Activated CD4-positive, alpha-beta T cell treated with anti-CD3 and anti-CD28 coated beads, Interleukin-2, amount 10 ng/mL, durations not matched to agents 24 days and 14 days (primary cell): Measurements from ENCODE around the gene GTF2I. TPM values are rescaled to one million over a fixed set of nuclear protein-coding genes. Genes with fewer than 3 reads are reported as not detected.
A peak's percentile ranks its signal among the peaks of the same experiment; 100 is the strongest.
"Not testable (repeated sequence)": the region's sequence is repeated elsewhere in the genome, so short reads cannot be mapped to it uniquely, and the experiment has no call there.

Experiments
- DNase-seq: peaks from one replicate; pipeline ENCODE4 v3.0.0; 2022
- H3K27ac Mint-ChIP-seq: one replicate; pipeline ENCODE4 v1.8.0; 2022; ENCODE audit warnings: mild to moderate bottlenecking, mixed read lengths
- H3K27me3 Mint-ChIP-seq: one replicate; pipeline ENCODE4 v1.8.0; 2022; ENCODE audit warnings: mixed read lengths
- H3K36me3 Mint-ChIP-seq: one replicate; pipeline ENCODE4 v1.8.0; 2022; ENCODE audit warnings: low read depth, mild to moderate bottlenecking, mixed read lengths
- H3K4me1 Mint-ChIP-seq: one replicate; pipeline ENCODE4 v1.8.0; 2021; ENCODE audit warnings: mixed read lengths
- H3K4me3 Mint-ChIP-seq: one replicate; pipeline ENCODE4 v1.8.0; 2022; ENCODE audit warnings: mild to moderate bottlenecking, moderate library complexity, mixed read lengths
- H3K9me3 Mint-ChIP-seq: one replicate; pipeline ENCODE4 v1.8.0; 2021; ENCODE audit warnings: mixed read lengths
- intact Hi-C: fragments of 100-400 bp; cut with micrococcal nuclease; formaldehyde crosslinking; loops from one replicate; pipeline ENCODE4 v1.15.1; 2023
- total RNA-seq: library from RNA; stranded (reverse); gene quantifications from 2 replicates; pipeline ENCODE4 v1.2.3, GENCODE V29; 2022

The GTF2I gene
- total RNA-seq, 1 donor from 2014 or later: 189 TPM

DNA sequence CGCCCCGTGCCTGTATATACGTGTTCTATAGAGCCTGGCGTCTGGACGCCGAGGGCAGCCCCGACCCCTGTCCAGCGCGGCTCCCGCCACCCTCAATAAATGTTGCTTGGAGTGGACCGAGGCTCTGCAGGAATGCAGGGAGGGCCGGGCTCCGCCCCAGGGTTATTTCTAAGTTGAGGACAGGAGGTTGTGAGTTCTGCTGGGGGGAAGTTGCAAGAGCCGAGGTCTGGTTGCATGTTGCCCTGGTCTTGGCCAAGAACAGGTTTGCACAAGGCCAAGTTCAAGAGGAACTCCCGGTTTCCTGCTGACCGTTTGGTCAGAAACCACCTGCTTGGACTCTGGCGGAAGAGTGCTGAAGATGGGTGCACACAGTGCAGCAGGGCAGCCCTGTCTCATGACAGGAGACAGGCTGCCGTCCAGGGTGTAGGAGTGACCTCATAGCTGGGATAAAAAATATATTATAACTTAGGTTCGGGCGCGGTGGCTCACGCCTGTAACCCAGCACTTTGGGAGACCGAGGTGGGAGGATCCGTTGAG, 131.8 kb downstream of the GTF2I start:
- H3K27ac Mint-ChIP-seq, H3K36me3 Mint-ChIP-seq, DNase-seq, H3K4me1 Mint-ChIP-seq, intact Hi-C loops, H3K9me3 Mint-ChIP-seq, H3K27me3 Mint-ChIP-seq, H3K4me3 Mint-ChIP-seq: not testable (repeated sequence)

DNA sequence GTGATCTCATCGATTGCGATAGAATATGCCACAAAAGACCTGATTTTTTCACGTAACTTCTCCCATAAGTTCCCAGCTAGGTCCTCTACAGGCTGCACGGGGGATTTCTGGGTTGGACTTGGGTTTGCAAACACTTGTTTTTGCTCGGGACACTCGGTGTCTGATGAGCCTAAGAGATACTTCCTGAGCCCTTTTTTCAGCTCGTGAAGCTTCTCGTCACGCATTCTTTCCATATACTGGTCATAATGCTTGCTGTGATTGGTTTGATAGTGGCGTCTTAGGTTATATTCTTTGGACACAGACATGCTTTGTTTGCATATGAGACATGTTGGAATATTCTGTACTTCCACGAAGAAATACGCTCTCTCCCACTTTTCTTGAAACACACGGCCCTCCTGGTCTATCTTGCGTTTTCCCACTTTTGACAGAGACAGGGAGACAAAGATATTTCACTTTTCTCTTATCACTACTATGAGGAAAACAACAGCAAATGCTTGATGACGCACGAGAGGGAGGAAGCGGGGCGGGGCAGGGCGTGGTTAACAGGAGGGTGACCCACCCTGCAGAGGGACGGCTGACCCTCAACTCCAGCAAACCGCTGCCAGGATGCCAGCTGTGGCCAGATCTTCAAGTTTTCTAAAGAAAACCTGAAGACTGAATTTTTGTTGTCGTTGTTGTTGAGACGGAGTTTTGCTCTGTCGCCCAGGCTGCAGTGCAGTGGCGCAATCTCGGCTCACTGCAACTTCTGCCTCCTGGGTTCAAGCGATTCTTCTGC, 140.5 kb downstream of the GTF2I start:
- intact Hi-C loops, H3K4me3 Mint-ChIP-seq, H3K27ac Mint-ChIP-seq, H3K27me3 Mint-ChIP-seq, DNase-seq, H3K9me3 Mint-ChIP-seq, H3K4me1 Mint-ChIP-seq, H3K36me3 Mint-ChIP-seq: not testable (repeated sequence)

DNA sequence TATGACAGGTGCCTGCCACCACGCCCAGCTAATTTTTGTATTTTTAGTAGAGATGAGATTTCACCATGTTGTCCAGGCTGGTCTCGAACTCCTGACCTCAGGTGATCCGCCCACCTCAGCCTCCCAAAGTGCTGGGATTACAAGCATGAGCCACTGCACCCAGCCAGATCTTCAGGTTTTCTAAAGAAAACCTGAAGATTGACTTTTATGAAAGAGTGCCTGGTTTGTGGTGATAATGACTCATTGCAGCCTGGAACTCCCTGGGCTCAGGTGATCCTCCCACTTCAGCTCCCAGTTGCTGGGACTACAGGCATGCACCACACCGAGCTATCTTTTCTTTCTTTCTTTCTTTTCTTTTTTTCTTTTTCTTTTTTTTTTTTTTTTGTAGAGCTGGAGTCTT, 141.1 kb downstream of the GTF2I start:
- H3K4me3 Mint-ChIP-seq, intact Hi-C loops, H3K27me3 Mint-ChIP-seq, H3K4me1 Mint-ChIP-seq, H3K9me3 Mint-ChIP-seq, H3K36me3 Mint-ChIP-seq, H3K27ac Mint-ChIP-seq: not testable (repeated sequence)
- peak; percentile 51 for DNase-seq

Other genes starting within 250 kb of the GTF2I start
- gene GTF2IRD1, start 203.8 kb upstream of the GTF2I start, total RNA-seq: 1.4 and 2.7 TPM in 2 replicates
- gene NCF1, start 116.3 kb downstream of the GTF2I start, total RNA-seq: 0.54 TPM in 1 of 2 replicates, not detected in the other
- gene GTF2IRD2, start 193.9 kb downstream of the GTF2I start, total RNA-seq: 4.0 and 5.6 TPM in 2 replicates